NCI-H1048 (cell line): ENCODE data around the gene TAF1B.
A peak's percentile ranks its signal among the peaks of the same experiment; 100 is the strongest.

ENCODE experiments used
- DNase-seq: peaks from one replicate; lab custom pipeline; 2025; lab: John Stamatoyannopoulos, UW

The TAF1B gene

DNA sequence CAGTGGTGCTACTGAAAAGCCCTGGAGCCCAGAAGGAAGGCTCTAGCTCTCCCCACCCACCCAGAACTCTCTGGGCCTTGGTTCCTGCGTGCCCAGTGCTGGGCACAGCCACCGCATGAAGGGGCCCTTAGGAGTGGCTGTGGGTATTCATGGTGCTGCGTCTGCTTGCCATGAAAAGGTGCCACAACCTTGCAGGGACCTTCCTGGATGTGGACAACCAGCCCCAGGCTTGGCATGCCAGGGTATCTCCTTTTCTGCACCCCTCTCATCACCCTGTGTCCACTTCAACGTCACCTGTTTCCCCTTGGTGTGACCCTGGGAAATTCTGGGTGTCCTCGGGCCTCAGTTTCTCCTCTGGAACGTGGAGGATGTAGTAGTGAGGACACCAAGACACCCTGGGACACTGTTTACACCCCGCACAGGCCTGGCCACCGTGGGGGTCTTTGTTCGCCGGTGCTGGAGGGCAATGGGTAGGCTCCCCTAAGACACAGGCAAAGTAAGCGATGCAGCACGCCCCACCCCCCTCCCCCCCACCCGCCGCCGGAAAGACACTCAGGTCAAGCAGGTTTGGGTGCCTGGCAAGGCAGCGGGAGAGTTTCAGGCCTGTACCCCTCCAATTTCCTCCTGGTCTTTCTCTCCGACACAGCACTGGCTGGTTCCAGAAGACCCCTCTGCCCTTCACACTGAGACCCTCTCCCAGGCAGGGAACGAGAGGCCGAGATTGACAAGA lies 34.8 kb upstream of the TAF1B start:
- no peak for DNase-seq

- DNase-seq: no peak
These were observed 34.3 kb upstream of the TAF1B start for GRCh38 chr2:9809064-9809356.

DNA sequence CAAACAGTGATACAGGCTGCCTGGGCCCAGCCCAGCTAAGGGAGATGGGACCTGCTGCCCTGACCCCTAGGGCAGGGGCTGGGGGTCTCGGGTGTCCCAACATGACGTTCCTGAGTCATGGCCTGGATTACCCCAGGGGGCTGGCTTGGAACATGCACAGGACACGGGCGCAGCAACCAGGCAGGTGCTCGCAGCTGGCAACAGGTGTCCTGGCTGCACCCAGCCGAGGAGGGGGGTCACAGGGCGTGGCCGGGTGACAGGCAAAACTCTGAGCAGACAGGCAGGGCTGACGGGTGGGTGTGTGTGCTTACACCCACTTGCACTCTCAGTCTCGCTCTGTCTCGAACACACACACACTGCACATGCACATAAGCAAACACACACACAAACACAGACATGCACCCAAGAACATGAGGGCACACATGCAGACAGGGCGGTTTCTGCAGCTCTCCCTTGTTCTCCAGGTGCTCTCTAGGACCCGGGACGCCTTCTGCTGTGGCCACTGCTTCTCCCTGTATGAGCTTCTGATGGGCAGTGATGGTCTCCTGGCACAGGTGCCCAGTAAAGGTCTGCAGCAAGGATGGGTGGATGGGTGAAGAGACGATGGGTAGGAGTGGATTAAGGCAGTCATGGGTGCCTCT lies 33.7 kb upstream of the TAF1B start:
- no peak for DNase-seq

- no peak for DNase-seq
These were observed 32.1 kb upstream of the TAF1B start for GRCh38 chr2:9811216-9811615.

- no peak for DNase-seq
These were observed 31.4 kb upstream of the TAF1B start for GRCh38 chr2:9811679-9812511.

- no peak for DNase-seq
These were observed 30.3 kb upstream of the TAF1B start for GRCh38 chr2:9812945-9813311.

DNA sequence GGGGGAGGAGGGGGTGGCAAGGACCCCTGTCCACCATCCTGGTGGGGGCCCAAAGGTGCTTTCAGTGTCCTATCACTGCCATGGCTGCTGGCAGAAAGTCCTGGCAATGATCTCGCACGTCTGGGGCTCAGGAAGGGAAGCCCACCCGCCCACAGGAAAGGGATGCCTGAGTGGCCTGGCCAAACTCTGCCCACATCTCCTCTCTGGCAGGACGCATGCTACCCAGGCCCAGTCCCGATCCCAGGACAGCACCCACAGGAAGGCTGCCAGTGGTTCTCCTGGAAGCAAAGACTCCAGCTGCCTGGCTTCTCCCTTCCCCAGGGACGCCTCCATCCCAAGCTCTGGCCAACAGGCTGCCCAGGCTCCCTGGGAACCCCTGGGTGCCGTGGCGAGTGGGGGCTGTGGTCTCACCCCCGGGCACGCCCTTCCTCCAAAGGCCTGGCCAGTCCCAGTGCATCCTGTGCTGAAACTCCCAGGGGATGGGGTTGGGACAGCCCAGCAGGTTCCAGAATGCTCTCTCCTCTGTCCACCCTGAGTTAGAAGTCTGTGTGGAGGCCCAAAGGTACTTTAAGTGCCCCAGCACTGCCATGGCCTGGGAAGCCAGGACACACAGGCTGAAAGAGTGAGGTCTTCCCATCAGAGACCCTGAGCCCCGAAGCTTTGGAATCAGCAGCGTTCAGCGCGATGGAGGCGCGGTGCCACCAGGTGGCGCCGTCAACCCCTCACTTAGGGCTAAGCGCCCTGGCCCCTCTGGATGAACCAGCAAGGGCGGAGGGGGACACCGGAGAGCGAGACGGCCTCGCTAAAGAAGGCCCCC lies 29.8 kb upstream of the TAF1B start:
- DNase-seq: peak; percentile 24

DNA sequence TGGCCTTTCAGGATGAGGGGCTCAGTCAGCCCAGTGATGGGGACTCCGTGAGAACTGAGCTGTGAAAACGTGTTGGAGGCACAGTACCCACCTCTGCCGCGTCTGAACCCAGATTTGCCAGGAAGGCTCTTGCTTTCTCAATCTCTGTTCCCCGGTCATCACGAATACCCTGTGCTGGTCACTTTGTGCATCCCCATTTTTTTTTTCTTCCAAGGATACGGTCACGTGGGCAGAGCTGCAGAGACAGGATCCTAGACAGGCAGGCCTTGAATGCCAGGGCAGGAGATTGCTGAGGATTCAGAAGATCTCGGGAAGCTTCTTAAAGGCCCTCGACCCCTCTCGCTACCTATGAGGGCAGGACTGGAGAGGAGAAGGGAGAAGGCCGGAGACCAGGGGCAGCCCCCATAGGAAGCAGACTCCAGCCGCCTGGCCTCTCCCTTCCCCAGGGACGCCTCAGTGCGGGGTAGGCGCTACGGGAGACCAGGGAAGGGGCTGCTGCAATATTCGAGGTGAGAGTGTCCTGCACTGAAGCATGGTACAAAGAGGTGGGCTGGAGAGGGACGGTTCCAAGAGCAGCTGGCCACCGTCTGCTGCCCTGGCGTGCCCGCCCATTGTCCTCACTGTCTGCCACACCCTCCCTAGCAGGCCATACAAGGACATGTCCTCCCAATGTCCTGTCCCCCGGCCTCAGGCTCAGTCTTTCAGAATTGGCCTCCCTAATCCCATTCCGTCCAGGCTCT lies 29.0 kb upstream of the TAF1B start:
- DNase-seq: no peak

- DNase-seq: no peak
These were observed 28.2 kb upstream of the TAF1B start for GRCh38 chr2:9815076-9815475.

DNA sequence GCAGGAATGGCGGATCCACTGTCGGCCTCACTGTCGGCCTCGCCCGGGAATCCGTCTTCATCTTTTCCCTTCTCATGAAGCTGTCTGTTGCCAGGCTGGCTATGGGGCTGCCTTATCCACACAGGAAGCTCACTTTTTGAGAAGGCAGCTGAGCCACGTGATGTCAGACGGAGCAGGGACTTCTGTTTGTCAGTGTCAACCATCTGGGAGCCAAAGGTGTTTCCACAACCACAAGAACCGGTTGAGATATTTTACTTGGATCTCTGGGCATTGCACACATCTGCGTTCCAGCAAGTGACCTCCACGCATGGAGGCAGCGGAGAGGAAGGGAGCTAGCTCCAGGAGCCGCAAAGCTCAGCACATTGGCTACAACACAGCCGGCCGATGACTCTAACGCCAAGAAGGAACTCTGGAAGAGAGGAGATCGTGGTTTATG lies 27.4 kb upstream of the TAF1B start:
- no peak for DNase-seq

- DNase-seq: no peak
These were observed 25.2 kb upstream of the TAF1B start for GRCh38 chr2:9818097-9818496.

- DNase-seq: no peak
These were observed 23.7 kb upstream of the TAF1B start for GRCh38 chr2:9819551-9819950.

DNA sequence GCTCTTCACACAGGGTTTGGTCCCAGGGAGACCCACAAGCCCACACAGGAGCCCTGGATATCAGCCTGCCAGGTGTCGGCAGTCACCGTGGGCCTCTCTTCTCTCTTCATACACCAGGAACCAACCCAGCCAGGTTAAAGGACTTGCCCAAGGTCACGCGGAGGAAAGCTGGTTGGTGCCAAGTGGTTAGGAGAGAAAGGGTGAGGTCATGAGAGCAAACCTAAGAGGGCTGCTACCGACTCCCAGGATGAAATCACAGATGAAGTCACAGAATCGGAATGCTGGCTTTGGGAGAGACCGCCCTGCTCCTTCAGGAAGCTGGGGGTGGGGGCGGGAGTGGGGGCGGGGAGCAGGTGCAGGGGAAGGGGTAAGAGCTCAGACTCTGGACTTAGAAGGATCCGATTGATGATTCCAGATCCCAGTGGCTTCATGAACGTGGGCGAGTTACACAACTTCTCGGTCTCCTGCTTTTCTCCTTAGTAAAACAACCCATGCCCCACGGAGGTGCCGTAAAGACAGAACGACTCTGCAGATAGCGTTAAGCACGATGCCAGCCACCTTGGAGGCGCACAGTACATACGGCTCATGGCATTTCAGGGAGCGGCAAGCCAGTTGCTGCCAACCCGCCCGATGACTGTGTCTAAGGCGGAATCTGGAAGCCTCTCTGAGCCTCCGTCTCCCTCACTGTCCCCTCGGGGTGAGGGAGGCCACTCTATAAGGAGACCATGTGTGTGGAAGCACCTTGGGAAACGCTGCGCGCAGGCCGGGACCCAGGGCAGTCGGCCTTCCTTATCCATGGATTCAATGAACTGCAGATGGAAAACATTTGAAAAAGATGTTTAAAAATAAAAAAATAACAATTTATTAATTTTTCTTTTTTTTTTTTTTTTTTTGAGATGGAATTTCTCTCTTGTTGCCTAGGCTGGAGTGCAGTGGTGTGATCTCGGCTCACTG lies 23.0 kb upstream of the TAF1B start:
- DNase-seq: no peak

DNA sequence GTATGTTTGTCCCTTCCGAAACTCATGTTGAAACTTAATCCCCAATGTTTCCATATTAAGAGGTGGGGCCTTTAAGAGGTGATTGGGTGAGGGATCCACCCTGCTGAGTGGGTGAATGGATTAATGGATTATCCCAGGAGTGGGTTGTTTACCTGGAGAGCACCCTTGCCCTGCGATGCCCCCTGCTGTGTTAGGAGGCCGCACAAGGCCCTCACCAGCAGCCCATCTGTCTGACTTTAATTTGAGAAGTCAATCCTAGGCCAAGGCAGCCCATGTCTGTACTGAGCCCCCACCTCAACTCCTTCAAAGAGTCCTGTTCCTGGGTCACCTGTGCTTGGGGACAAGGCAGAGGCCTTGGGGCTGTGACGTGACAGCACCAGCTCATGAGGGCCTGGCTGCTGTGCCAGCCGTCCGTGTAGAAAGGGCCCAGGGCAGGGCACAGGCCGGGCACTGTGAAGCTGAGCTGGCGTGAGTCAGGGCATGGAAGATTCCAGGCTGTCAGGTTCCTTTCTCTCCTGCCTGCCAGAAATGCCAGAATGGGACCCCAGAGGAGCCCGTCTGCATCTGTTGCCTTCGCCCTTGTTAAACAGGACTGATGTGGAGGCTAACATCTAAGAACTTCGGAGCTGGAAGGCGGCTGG lies 21.3 kb upstream of the TAF1B start:
- DNase-seq: no peak

GRCh38 chr2:9824441-9824840 lies 18.8 kb upstream of the TAF1B start:
- no peak for DNase-seq

GRCh38 chr2:9824956-9825720 lies 18.1 kb upstream of the TAF1B start:
- no peak for DNase-seq

DNA sequence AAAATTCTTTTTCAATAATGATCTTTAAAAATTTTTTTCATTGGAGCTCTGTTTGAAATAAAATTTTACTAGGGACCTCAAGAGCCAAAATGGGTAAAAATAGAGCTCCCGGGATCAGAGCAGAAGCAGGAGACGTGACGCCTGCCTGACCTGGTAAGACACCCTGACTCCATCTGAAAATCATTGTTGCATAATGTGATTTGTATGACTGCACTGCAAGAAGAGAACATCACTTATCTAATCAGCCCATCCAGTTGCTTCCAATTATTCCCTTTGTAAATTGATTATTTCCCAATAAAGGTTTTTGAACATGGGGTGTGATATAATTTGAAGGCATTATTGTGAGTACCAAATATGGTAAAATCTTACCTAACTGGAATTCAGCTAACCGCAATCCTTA lies 17.1 kb upstream of the TAF1B start:
- no peak for DNase-seq

DNA sequence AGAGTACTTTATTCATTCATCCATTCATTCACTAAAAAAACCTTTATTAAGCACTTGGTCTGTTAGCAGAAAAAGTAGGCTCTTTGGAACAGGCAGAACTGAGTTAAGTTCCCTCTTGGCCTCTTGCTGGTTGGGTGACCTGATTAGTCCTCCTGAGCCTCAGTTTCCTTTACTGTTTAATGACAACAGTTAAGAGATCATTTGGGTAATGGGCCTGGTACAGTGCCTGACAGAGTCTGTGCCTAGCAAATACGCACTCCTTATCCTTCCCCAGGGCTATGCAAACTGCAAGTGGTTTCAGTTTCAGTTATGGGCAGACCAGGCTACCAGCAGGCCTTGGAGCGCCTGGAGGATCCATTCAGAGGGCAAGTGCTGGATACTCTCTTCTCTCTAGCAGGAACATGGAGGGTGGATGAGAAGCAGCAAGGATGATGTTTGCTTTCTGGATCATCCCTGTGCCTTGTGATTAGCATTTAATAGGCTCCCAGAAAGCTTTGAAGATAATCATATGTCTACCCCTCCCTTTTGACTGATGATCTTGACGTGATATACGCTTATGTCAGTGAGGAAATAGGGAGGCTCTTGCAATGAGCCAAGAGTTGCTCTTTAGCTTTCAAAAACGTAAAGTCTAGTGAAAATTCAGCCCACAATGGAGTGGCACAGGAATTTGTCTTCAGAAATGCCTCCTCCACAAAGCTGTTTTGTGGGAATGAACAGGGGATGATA lies 12.4 kb upstream of the TAF1B start:
- DNase-seq: no peak

DNA sequence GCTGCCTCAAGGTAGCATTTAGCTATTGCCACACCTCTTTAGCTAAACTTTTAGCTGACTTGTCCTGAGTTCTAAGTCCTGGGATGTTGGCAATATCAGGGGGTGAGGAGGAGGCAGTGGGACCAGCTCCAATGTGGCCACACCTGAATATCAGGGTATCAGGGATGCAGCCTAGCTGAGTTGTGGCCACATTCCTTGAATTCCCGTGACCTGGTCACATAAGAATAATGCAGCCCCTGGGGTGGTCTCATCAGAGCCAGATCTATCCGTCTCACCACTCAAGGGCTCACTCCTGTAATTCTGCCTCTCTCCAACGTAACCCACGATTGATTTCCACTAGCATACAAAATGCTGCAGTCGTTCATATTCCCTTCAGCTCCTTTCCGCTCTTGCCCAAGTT lies 11.6 kb upstream of the TAF1B start:
- no peak for DNase-seq
